Anterior cingulate cortex (tissue), 58 donors: ENCODE measurements around the gene SEL1L3.

Experiments
- DNase-seq, 58 donors: peaks; one replicate each; lab custom pipeline; 2025; lab: John Stamatoyannopoulos, UW

The SEL1L3 gene

DNA sequence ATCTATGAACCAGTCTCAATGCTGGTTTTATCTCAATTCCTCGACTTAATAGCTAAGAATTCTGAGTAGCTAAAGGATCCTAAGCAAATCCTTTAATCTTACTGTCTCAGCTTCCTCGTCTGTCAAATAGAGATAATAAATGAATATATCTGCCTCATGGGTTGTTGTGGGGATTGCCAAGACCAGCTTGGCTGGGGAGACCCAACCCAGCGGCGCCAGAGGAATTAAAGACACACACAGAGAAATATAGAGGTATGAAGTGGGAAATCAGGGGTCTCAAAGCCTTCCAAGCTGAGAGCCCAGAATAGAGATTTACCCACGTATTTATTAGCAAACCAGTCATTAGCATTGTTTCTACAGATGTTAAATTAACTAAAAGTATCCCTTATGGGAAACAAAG, 165.3 kb downstream of the SEL1L3 start:
- no peak for DNase-seq
